HUDEP-2 (cell line): ENCODE results near the gene VPS26C.
A peak's percentile ranks its signal among the peaks of the same experiment; 100 is the strongest.
"Not testable (repeated sequence)": the region's sequence is repeated elsewhere in the genome, so short reads cannot be mapped to it uniquely, and the experiment has no call there.

Source experiments
- DNase-seq, 76 experiments: peaks; one replicate each; lab custom pipeline; 2025; ENCODE audit not compliant: unreplicated experiment in 76 of 76; lab: John Stamatoyannopoulos, UW

Gene VPS26C

GRCh38 chr21:37267269-37268185 lies at the start of gene VPS26C:
VPS26C (minus strand) TSS chr21:37267334; CDS start chr21:37267294, 40 bp downstream.
- DNase-seq, result peak; percentile 96 to 100 (median 100)

GRCh38 chr21:37316072-37316471 lies 48.9 kb upstream of the VPS26C start:
- not testable (repeated sequence) for DNase-seq

- no peak for DNase-seq
These were observed 33.1 kb upstream of the VPS26C start for GRCh38 chr21:37300114-37300751.

- DNase-seq, result no peak
These were observed 30.2 kb upstream of the VPS26C start for GRCh38 chr21:37297364-37297763.

GRCh38 chr21:37294679-37295078 lies 27.5 kb upstream of the VPS26C start:
- no peak for DNase-seq

GRCh38 chr21:37292941-37293340 lies 25.8 kb upstream of the VPS26C start:
- DNase-seq, result no peak

- DNase-seq, result no peak
These were observed 24.9 kb upstream of the VPS26C start for GRCh38 chr21:37292041-37292440.

GRCh38 chr21:37283191-37283710 lies 16.1 kb upstream of the VPS26C start:
- DNase-seq, result not testable (repeated sequence)

- not testable (repeated sequence) for DNase-seq
These were observed 15.5 kb upstream of the VPS26C start for GRCh38 chr21:37282602-37283001.

- DNase-seq, result no peak
These were observed 14.9 kb upstream of the VPS26C start for GRCh38 chr21:37281993-37282392.

- no peak for DNase-seq
These were observed 14.4 kb upstream of the VPS26C start for GRCh38 chr21:37281579-37281978.

GRCh38 chr21:37279271-37279670 lies 12.1 kb upstream of the VPS26C start:
- DNase-seq, result not testable (repeated sequence)

GRCh38 chr21:37278199-37278598 lies 11.1 kb upstream of the VPS26C start:
- DNase-seq, result no peak

- no peak for DNase-seq
These were observed 9.2 kb upstream of the VPS26C start for GRCh38 chr21:37276377-37276776.

GRCh38 chr21:37273911-37274690 lies 7.0 kb upstream of the VPS26C start:
- no peak for DNase-seq

- DNase-seq, result no peak
These were observed 6.3 kb upstream of the VPS26C start for GRCh38 chr21:37273440-37273839.

- no peak for DNase-seq
These were observed 5.8 kb upstream of the VPS26C start for GRCh38 chr21:37272897-37273296.

GRCh38 chr21:37270576-37271365 lies 3.6 kb upstream of the VPS26C start:
- no peak for DNase-seq

- no peak for DNase-seq
These were observed 2.3 kb upstream of the VPS26C start for GRCh38 chr21:37269481-37269880.

- DNase-seq, result no peak
These were observed 1.0 kb upstream of the VPS26C start for GRCh38 chr21:37268186-37268503.
